H9 (cell line): Measurements from ENCODE around the gene SP2. TPM values are rescaled to one million over a fixed set of nuclear protein-coding genes. Genes with fewer than 3 reads are reported as not detected.

Source experiments
- DNase-seq: peaks from one replicate; pipeline ENCODE4 v3.0.0-alpha.2; 2017
- H2AFZ ChIP-seq: one replicate; pipeline ENCODE4 v1.6.1; 2013; ENCODE audit warnings: mild to moderate bottlenecking, low read length, control low read depth, moderate library complexity
- H2AK5ac ChIP-seq: 2 replicates; pipeline ENCODE4 v1.6.1; 2013; ENCODE audit warnings: low read length, control low read depth, mixed read lengths; ENCODE audit not compliant: insufficient read length
- H2BK120ac ChIP-seq: one replicate; pipeline ENCODE4 v1.6.1; 2013; ENCODE audit warnings: low read depth, mild to moderate bottlenecking, low read length, control low read depth, inconsistent platforms; ENCODE audit not compliant: poor library complexity, severe bottlenecking
- H2BK12ac ChIP-seq: 2 replicates; pipeline ENCODE4 v1.6.1; 2013; ENCODE audit warnings: low read length, control low read depth, mixed read lengths, low read depth; ENCODE audit not compliant: insufficient read length
- H2BK15ac ChIP-seq: 2 replicates; pipeline ENCODE4 v1.6.1; 2013; ENCODE audit warnings: low read depth, low read length, control low read depth
- H2BK20ac ChIP-seq: one replicate; pipeline ENCODE4 v1.6.1; 2013; ENCODE audit warnings: low read depth, mild to moderate bottlenecking, low read length, control low read depth, inconsistent platforms; ENCODE audit not compliant: poor library complexity, severe bottlenecking
- H2BK5ac ChIP-seq: 2 replicates; pipeline ENCODE4 v1.6.1; 2013; ENCODE audit warnings: low read length, control low read depth, mixed read lengths; ENCODE audit not compliant: insufficient read length
- H3K14ac ChIP-seq: 2 replicates; pipeline ENCODE4 v1.6.1; 2013; ENCODE audit warnings: low read length, control low read depth; ENCODE audit not compliant: insufficient read depth
- H3K18ac ChIP-seq: 2 replicates; pipeline ENCODE4 v1.6.1; 2013; ENCODE audit warnings: low read depth, mild to moderate bottlenecking, mixed read lengths, low read length, control low read depth; ENCODE audit not compliant: insufficient read length
- H3K23ac ChIP-seq: 2 replicates; pipeline ENCODE4 v1.6.1; 2013; ENCODE audit warnings: low read length, control low read depth, mixed read lengths, low read depth; ENCODE audit not compliant: insufficient read length
- H3K23me2 ChIP-seq: 2 replicates; pipeline ENCODE4 v1.6.1; 2013; ENCODE audit warnings: low read depth, mild to moderate bottlenecking, mixed read lengths, low read length, control low read depth; ENCODE audit not compliant: insufficient read length, poor library complexity, severe bottlenecking
- H3K27ac ChIP-seq: 2 replicates; pipeline ENCODE4 v1.5.1; 2013; ENCODE audit warnings: low read length, control low read depth, mixed read lengths, low read depth; ENCODE audit not compliant: insufficient read length
- H3K27me3 ChIP-seq: 2 replicates; pipeline ENCODE4 v1.6.1; 2013; ENCODE audit warnings: low read length, control low read depth, inconsistent platforms; ENCODE audit not compliant: insufficient read depth
- H3K4ac ChIP-seq: 2 replicates; pipeline ENCODE4 v1.6.1; 2013; ENCODE audit warnings: low read depth, mild to moderate bottlenecking, control low read depth, inconsistent platforms, low read length, moderate library complexity
- H3K4me1 ChIP-seq: 2 replicates; pipeline ENCODE4 v1.6.1; 2013; ENCODE audit warnings: low read length, control low read depth, inconsistent platforms; ENCODE audit not compliant: insufficient read depth
- H3K4me2 ChIP-seq: 2 replicates; pipeline ENCODE4 v1.6.1; 2013; ENCODE audit warnings: low read length, control low read depth, mixed read lengths; ENCODE audit not compliant: insufficient read length, insufficient read depth
- H3K56ac ChIP-seq: 2 replicates; pipeline ENCODE4 v1.6.1; 2013; ENCODE audit warnings: low read depth, mild to moderate bottlenecking, mixed read lengths, low read length, control low read depth; ENCODE audit not compliant: insufficient read length
- H3K79me1 ChIP-seq: 2 replicates; pipeline ENCODE4 v1.6.1; 2013; ENCODE audit warnings: low read depth, mild to moderate bottlenecking, moderate library complexity, low read length, control low read depth, inconsistent platforms; ENCODE audit not compliant: insufficient read depth, poor library complexity, severe bottlenecking
- H3K79me2 ChIP-seq: 2 replicates; pipeline ENCODE4 v1.6.1; 2013; ENCODE audit warnings: low read length, control low read depth, inconsistent platforms; ENCODE audit not compliant: insufficient read depth
- H3K9ac ChIP-seq: 2 replicates; pipeline ENCODE4 v1.6.1; 2013; ENCODE audit warnings: low read length, control low read depth, mixed read lengths; ENCODE audit not compliant: insufficient read length; ENCODE audit errors: extremely low read depth
- H3K9me3 ChIP-seq: one replicate; pipeline ENCODE4 v1.6.1; 2013; ENCODE audit warnings: low read depth, low read length, inconsistent platforms; ENCODE audit not compliant: control insufficient read depth
- H3T11ph ChIP-seq: one replicate; pipeline ENCODE4 v1.6.1; 2013; ENCODE audit warnings: mild to moderate bottlenecking, low read length, control low read depth, inconsistent platforms
- H4K20me1 ChIP-seq: one replicate; pipeline ENCODE4 v1.6.1; 2013; ENCODE audit not compliant: control insufficient read depth, insufficient read length, insufficient read depth
- H4K5ac ChIP-seq: 2 replicates; pipeline ENCODE4 v1.6.1; 2013; ENCODE audit warnings: low read depth, mild to moderate bottlenecking, mixed read lengths, low read length, control low read depth; ENCODE audit not compliant: insufficient read length
- H4K8ac ChIP-seq: replicated peaks from 2 replicates; pipeline ENCODE4 v1.6.1; 2013; ENCODE audit warnings: low read length, control low read depth, mixed read lengths, low read depth; ENCODE audit not compliant: insufficient read length
- H4K91ac ChIP-seq: 2 replicates; pipeline ENCODE4 v1.6.1; 2013; ENCODE audit warnings: low read depth, mild to moderate bottlenecking, moderate library complexity, mixed read lengths, low read length, control low read depth; ENCODE audit not compliant: insufficient read length
- H3K27ac Mint-ChIP-seq, 3 experiments: 2 replicates in 2 of 3; 3 replicates in 1 of 3; pipeline ENCODE4 v1.8.0; 2020 to 2021; ENCODE audit warnings: mixed read lengths in 3 of 3, mild to moderate bottlenecking in 1 of 3, moderate library complexity in 1 of 3
- H3K27me3 Mint-ChIP-seq: 2 replicates; pipeline ENCODE4 v1.8.0; 2021; ENCODE audit warnings: low read depth, mild to moderate bottlenecking, moderate library complexity, mixed read lengths
- H3K36me3 Mint-ChIP-seq, 3 experiments: 2 replicates in 2 of 3; 3 replicates in 1 of 3; pipeline ENCODE4 v1.8.0; 2020 to 2021; ENCODE audit warnings: low read depth in 3 of 3, mixed read lengths in 3 of 3; ENCODE audit not compliant: insufficient read depth in 1 of 3
- H3K4me1 Mint-ChIP-seq, 2 experiments: 2 replicates each; pipeline ENCODE4 v1.8.0; 2020; ENCODE audit warnings: mixed read lengths in 2 of 2
- H3K4me3 Mint-ChIP-seq, 2 experiments: 2 replicates in 1 of 2; 3 replicates in 1 of 2; pipeline ENCODE4 v1.8.0; 2020 to 2021; ENCODE audit warnings: mild to moderate bottlenecking in 2 of 2, mixed read lengths in 2 of 2, moderate library complexity in 1 of 2
- H3K9me3 Mint-ChIP-seq, 2 experiments: 2 replicates in 1 of 2; 3 replicates in 1 of 2; pipeline ENCODE4 v1.8.0; 2020; ENCODE audit warnings: mild to moderate bottlenecking in 2 of 2, mixed read lengths in 2 of 2, moderate library complexity in 1 of 2
- WGBS: extraction: QIAGEN DNeasy Blood & Tissue Kit; methylation state at CpG from one replicate; pipeline ENCODE4 v1.1.7; 2013; ENCODE audit warnings: missing lambda C conversion rate, low lambda C conversion rate, mixed read lengths; ENCODE audit not compliant: insufficient read length; ENCODE audit errors: extremely low coverage; 5-methylcytosine and 5-hydroxymethylcytosine counted together
- total RNA-seq: library from RNA; stranded (reverse); gene quantifications from 2 replicates; pipeline ENCODE4 v1.2.1, GENCODE V29; 2021
- TF ChIP-seq, protein P1 (sequence below): fragments of 200-600 bp; sonication (generic); conservative IDR thresholded peaks from 3 replicates; pipeline ENCODE4 v1.8.0; 2021; ENCODE audit warnings: antibody characterized with exemption, mild to moderate bottlenecking

SP2 gene
- total RNA-seq, 1 experiment from 2014 or later = 19.3 TPM

DNA sequence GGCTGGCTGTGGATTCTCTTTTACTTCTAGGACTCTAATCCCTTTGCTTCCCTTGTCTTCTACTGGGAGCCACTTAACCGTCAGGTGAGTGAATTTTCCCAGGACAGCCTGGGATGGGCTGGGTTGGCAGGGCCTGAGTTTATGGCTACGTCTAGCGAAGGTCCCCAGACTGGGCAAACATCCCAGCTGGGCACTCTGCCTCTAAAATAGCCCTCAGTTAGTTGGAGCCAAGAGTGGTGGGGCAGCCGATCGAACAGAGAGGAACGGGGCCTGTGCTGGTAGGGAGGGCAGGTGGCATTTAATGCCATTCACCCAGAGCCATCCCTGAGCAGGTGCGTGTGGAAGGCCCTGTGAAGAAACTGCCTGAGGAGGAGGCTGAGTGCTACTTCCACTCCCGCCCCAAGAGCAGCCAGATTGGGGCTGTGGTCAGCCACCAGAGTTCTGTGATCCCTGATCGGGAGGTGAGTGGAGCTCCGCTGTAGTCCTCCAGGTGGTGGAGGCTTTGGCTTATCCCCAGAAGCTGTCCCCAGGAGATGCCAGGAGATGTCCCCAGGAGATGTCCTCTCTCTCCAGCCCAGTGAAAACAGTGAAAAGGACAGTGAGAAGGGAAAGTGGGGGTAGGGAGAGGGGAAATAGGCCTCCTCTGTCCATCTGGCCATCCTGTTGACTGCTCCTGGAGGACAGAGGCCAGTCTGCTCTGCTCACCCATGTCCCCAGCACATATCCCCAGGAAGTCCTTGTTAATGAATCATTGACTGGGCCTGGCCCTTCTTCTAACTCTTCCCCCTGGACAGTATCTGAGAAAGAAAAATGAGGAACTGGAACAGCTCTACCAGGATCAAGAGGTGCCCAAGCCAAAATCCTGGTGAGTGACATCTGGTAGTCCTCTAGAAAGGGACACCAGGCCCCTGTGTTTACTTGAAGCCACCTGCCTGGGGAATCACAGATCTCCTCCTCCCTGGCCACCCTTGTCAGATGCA, 49.8 kb downstream of the SP2 start:
- H3K9me3 Mint-ChIP-seq = no peaks in the 10 kb centered on the region; a peak in 3 of 5 replicates
- no CpG with 5 or more reads among the region's 10 CpGs for WGBS
- H3K4me3 Mint-ChIP-seq = no peak overlapping the region
- no peak overlapping the region for H4K8ac ChIP-seq
- H4K20me1 ChIP-seq = no peaks in the 10 kb centered on the region
- H3K79me2 ChIP-seq = no peaks in the 10 kb centered on the region
- H3K27ac Mint-ChIP-seq = no peak overlapping the region
- H3K27me3 Mint-ChIP-seq = peaks cover 13% of the 10 kb centered on the region
- H2BK5ac ChIP-seq = no peak overlapping the region
- no peak overlapping the region for H2AFZ ChIP-seq
- no peak overlapping the region for H3K14ac ChIP-seq
- H3K36me3 Mint-ChIP-seq = peaks cover 0 to 3% (median 0%) of the 10 kb centered on the region in 3 experiments; a peak in 4 of 7 replicates
- H3K56ac ChIP-seq = no peak overlapping the region
- peaks cover 1% of the 10 kb centered on the region; the same call in 1 of the 2 replicates for H3K27me3 ChIP-seq
- H2BK120ac ChIP-seq = no peak overlapping the region
- no peak overlapping the region for H4K91ac ChIP-seq
- H3K4me1 Mint-ChIP-seq = peaks cover 20 to 23% of the 10 kb centered on the region in 2 experiments
- H3K27ac ChIP-seq = no peak overlapping the region
- DNase-seq = no peak
- peaks cover 9% of the 10 kb centered on the region for H3K23me2 ChIP-seq
- no peak overlapping the region for H2AK5ac ChIP-seq
- H3K4me1 ChIP-seq = no peaks in the 10 kb centered on the region
- no peak overlapping the region for H2BK20ac ChIP-seq
- no peaks in the 10 kb centered on the region for H3K9me3 ChIP-seq
- H2BK15ac ChIP-seq = no peak overlapping the region
- no peak overlapping the region for H4K5ac ChIP-seq
- no peak overlapping the region for H3K23ac ChIP-seq
- H3K18ac ChIP-seq = no peak overlapping the region
- H3K9ac ChIP-seq = no peak overlapping the region
- no peak overlapping the region for H3K4ac ChIP-seq
- no peak overlapping the region for H3K4me2 ChIP-seq
- H3T11ph ChIP-seq = no peak overlapping the region
- no peaks in the 10 kb centered on the region for H3K79me1 ChIP-seq
- TF ChIP-seq, protein P1, sequence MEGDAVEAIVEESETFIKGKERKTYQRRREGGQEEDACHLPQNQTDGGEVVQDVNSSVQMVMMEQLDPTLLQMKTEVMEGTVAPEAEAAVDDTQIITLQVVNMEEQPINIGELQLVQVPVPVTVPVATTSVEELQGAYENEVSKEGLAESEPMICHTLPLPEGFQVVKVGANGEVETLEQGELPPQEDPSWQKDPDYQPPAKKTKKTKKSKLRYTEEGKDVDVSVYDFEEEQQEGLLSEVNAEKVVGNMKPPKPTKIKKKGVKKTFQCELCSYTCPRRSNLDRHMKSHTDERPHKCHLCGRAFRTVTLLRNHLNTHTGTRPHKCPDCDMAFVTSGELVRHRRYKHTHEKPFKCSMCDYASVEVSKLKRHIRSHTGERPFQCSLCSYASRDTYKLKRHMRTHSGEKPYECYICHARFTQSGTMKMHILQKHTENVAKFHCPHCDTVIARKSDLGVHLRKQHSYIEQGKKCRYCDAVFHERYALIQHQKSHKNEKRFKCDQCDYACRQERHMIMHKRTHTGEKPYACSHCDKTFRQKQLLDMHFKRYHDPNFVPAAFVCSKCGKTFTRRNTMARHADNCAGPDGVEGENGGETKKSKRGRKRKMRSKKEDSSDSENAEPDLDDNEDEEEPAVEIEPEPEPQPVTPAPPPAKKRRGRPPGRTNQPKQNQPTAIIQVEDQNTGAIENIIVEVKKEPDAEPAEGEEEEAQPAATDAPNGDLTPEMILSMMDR = no peak
- H2BK12ac ChIP-seq = no peak overlapping the region
